NCI-H1436 (cell line): Measurements from ENCODE around the gene CDC14A.

Experiments
- DNase-seq: peaks from one replicate; lab custom pipeline; 2025; lab: John Stamatoyannopoulos, UW

The CDC14A gene

GRCh38 chr1:100538913-100539835 is 186.9 kb downstream of the CDC14A start:
- no peak for DNase-seq

GRCh38 chr1:100539836-100540536 is 187.7 kb downstream of the CDC14A start:
- DNase-seq: no peak

- DNase-seq: no peak
Measured at GRCh38 chr1:100542285-100542684, 190.0 kb downstream of the CDC14A start.

- no peak for DNase-seq
Measured at GRCh38 chr1:100543640-100544039, 191.3 kb downstream of the CDC14A start.

- DNase-seq: no peak
Measured at GRCh38 chr1:100544791-100545190, 192.5 kb downstream of the CDC14A start.

GRCh38 chr1:100545855-100546254 is 193.5 kb downstream of the CDC14A start:
- no peak for DNase-seq

GRCh38 chr1:100552031-100552430 is 199.7 kb downstream of the CDC14A start:
- no peak for DNase-seq

GRCh38 chr1:100552922-100553321 is 200.6 kb downstream of the CDC14A start:
- no peak for DNase-seq

GRCh38 chr1:100556181-100556580 is 203.9 kb downstream of the CDC14A start:
- no peak for DNase-seq

- DNase-seq: no peak
Measured at GRCh38 chr1:100556925-100557605, 204.8 kb downstream of the CDC14A start.

- no peak for DNase-seq
Measured at GRCh38 chr1:100557606-100557953, 205.3 kb downstream of the CDC14A start.

GRCh38 chr1:100565533-100565932 is 213.2 kb downstream of the CDC14A start:
- DNase-seq: no peak

- no peak for DNase-seq
Measured at GRCh38 chr1:100565937-100566699, 213.8 kb downstream of the CDC14A start.

GRCh38 chr1:100567062-100567461 is 214.8 kb downstream of the CDC14A start:
- DNase-seq: no peak
